Stimulated activated naive CD8-positive, alpha-beta T cell treated with anti-CD3 and anti-CD28 coated beads, Interleukin-15, Interleukin-2, amounts not matched to agents 100 U/mL and 50 U/mL, for 24 hours (primary cell): ENCODE measurements around the gene TIRAP.

Source experiments
- ATAC-seq: fragments of 150-1000 bp; cut with Tn5 transposase; one replicate; pipeline ENCODE4 v1.10.0; 2021
- DNase-seq: peaks from one replicate; pipeline ENCODE4 v3.0.0; 2021

TIRAP gene

DNA sequence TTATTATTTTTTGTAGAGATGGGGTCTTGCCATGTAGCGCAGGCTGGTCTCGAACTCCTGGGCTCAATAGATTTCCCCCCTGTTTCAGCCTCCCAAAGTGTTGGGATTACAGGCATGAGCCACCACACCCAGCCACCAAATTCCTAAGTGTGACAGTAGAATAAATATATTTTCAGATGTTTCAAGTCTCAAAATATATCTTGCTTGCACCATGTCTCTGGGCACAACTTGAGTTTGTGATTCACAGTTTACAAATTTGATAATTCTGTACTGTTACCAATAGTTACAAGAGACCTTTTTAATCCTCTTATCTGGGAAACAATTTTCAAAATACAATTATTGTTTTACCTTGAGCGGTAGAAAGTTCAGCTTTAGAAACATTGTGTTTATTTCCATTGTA lies 40.1 kb downstream of the TIRAP start:
- DNase-seq, result no peak
- ATAC-seq, result no peak

DNA sequence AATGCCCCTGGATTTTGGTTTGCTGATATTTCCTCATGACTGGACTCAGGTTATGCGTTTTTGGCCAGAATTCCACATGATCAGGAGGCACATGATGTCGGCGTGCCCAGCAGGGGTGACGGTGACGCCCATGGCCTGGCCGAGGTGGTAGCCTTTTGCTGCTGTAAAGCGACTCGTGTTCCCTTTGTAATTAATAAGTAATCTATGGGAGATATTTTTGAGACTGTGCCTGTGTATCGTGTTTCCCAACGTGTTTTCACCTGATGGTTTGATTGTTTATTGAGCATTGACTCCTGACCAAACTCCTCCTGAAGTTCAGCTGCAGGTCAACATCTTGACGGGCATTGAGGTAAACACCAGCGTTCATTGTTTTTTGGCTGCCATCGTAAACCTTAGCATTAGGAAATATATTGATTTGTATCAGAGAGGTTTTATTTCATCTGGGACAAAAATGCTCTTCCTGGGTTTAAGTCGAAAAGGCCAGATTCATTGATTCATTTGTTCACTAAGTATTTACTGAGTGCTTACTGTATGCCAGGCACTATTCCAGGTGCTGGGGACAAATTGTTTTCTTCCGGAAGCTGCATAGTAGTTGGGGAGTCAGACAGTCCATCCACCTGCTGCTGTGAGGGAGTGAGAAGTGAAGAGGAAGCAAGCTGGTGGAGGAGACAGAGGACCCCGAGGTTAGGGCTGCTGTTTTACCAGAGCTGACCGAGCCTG lies 44.5 kb downstream of the TIRAP start:
- DNase-seq (no peak), ATAC-seq (no peak)

DNA sequence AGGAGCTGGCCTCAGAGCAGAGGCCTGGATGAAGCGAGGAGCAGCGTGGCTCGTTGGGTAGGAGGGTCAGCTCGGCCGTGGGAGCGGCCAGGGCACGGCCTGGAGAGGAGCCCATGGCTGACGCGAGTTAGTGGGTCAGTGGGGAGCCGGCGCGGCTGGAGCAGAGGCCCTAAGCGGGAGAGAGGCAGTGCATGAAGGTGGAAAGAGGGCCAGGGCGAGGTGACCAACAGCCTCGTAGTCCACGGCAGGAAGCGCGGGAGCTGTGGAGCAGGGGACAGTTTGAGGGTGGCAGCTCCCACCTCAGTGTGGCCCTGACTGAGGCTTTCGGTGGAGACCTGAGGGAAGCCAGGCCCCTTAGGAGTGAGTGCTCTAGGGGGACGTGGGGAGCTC lies 45.1 kb downstream of the TIRAP start:
- DNase-seq, result no peak
- no peak for ATAC-seq

DNA sequence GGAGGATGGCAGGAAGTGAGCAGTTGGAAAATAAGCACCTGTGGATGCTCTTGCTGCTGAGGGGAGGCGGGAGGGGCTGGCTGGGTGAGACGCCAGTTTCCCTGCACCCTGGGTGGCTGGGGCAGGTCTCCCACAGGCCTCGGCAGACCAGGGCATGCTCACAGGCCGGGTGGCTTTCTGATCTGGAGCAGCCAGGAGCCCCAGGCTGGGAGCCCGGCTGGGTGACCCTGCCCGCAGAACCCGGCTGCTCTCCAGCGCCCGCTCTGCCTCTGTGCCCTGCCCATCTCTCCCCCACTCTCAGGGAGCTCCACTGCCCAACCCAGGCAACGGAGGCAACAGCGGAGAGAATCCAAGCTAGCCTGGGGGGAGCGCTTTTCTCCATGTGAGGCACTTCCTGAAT lies 45.6 kb downstream of the TIRAP start:
- ATAC-seq (no peak), DNase-seq (no peak)

DNA sequence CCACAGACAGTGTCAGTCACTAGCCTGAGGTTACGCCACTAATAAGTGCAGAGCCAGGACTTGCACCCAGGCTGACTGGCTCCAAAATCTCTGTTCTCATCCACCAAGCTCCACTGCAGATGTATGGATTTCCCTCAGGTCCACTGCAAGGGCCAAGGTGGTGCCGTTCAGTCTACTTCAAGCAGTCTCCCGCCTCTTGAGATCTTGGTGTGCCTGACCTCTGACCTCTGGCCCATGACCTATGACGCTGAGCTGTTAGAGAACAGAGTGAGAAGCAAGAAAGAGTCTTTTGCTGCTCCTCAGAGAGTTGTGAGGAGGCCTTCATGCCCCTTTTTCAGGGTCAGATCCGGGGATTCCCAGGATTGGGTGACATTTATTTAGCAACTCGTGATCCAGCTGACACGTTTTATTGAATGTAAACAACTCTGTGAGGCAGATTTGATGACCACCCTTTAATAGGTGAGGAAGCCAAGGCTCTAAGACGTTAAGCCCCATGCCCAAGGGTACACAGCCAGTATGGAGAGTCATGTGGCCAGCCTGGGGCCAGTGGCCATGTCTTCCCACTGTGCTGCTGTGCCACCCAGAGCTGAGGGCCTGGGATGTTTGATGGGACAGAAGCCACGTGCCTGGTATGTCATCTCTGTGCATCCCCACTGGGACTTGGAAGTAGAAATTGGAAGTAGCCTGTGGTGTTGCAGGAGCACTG lies 46.2 kb downstream of the TIRAP start:
- ATAC-seq, result no peak
- DNase-seq, result no peak

DNA sequence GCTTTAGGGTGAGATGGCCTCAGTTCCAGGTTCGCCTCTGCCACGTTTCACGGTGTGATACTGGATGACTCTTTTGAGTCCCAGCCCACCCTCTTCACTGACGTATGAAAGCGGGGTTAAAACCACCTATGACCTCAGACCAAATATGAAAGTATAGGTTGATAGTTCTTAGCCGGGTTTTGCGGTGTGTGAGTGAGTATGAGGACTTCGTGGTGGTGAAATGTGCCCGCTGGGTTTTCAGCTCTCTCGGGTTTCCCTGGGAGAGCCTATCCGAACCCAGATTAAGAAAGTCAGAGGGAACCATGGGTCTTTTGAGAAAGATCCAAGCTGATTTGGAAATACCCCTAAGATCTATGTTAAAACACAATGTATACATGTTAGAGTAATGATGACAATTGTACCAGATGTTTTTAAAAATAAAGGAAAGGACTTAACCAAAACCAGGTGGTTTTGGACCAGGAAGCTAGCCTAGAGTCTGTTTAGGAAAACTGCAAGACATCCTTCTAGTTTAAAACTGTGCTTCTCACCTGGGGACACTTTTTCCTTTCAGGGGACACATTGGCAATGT lies 46.8 kb downstream of the TIRAP start:
- DNase-seq (no peak), ATAC-seq (no peak)

DNA sequence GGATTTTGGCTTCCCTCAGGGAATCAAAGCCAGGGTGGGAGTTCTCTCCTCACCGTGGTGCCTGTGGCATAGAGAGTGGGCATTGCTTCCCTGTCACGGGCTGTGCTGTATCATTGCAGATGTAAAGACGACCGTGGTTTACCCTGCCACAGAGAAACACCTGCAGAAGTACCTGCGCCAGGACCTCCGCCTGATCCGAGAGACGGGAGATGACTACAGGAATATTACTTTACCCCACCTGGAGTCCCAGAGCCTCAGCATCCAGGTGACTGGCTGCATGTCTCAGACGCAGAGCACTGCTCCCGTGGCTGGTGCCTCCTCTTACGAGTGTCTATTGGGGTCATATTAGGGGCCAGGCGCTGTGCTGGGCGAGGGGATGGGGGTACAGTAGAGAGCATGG lies 48.4 kb downstream of the TIRAP start:
- ATAC-seq (no peak), DNase-seq (no peak)

DNA sequence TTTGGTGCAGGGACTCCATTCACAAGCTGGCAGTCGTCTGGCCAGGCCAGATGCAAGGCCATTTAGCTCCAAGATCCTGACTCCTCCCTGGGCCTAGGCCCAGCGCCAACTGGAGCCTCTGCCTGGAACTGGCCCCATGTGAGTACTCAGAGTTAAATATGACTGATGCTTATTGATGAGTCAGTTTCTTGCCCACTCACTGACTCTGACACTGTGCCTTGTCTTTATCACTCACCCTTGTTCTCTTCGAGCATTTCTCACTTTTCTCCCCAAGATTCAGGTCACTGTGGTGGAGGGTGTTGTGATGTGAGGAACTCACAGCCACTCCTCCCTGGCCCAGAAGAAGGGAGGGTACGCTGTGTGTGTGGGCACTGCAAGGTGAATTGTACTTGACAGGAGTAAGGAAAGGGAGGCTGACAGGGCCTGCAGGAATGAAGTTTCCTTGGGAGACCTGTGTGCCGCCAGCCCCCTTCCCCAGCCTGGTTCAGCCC lies 49.4 kb downstream of the TIRAP start:
- no peak for DNase-seq
- ATAC-seq, result peak; percentile 80

DNA sequence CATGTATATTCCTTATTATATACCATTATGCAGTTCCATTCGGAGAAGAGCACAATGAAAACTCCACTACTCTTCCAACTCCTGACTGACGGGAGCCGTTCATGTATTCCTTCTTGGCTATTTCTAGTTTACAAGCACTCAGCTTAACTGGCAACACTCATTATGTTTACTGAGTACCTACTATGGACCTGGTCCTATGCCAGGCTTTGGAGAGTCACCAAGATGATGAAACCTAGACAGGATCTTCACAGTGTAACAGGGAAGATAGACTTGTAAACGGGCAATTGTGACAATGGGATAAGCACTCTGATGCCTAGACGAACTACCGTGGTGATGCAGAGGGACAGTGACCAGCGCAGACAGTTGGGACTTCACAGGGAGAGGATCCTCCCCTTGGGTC lies 50.2 kb downstream of the TIRAP start:
- ATAC-seq, result no peak
- no peak for DNase-seq

DNA sequence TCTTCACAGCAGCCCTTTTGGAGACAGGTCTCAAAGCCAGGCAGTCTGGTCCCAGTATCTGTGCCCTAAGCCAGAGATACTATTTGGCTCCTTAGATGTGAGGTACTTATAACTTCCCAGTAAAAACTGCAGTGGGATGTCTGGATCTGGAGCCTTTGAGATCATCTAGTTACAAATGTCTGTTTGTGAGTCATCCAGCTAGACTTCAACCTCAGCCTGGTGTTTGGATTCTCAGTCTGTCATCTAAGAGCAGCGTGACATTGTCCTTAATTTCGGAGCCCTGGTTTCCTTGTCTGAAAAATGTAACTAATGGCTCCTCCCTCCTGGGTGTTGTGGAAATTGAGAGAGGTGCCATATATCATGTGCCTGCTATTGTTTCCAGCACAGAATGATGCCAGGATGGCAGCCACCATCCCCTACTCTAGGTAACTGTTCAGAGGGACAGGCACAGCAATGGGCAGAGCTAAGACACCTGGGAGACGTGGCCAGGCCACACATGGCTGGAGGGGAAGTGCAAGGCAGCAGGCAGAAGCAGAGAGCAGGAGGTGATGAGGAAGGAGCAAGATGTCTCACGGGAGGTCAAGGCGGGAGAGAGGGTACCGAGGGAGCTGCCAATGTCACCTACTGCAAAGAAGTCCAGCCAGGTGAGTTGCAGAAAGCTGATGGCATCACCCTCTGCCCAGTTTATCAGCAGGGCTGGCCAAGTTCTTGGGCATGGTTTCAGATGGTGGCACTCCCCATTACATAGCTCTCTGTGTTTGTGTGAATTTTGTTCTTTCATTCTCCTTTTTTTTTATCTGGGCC lies 52.0 kb downstream of the TIRAP start:
- no peak for DNase-seq
- ATAC-seq, result no peak

DNA sequence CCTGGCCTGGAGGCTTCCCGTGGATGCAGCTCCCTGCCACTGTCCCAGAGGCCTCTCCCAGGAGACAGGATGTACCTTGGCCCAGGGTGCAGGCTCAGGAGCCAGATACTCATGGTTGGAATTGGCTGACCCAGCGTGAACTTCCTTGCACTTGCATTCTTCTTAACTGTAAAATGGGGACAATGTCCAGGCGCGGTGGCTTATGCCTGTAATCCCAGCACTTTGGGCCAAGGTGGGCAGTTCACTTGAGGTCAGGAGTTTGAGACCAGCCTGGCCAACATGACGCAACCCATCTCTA lies 52.5 kb downstream of the TIRAP start:
- ATAC-seq, result no peak
- no peak for DNase-seq

DNA sequence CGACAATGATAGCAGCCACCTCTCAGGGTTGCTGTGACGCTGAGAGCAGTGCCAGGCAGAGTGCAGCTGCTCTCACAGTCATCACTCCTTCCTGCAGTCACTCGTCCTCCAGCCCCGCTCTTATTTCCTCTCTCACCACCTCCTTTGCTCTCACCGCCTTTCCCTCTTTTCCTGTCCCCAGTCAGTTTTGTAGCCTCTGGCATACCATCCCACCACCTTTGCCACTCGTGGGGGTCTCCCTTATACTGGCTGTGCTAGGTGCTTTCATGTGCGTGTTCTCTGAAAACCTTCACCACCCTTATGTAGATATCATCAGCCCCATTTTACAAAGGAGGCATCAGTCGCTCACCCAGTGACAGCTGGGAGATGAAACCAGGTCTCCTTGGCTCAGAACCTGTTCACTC lies 53.2 kb downstream of the TIRAP start:
- no peak for ATAC-seq
- DNase-seq, result no peak

DNA sequence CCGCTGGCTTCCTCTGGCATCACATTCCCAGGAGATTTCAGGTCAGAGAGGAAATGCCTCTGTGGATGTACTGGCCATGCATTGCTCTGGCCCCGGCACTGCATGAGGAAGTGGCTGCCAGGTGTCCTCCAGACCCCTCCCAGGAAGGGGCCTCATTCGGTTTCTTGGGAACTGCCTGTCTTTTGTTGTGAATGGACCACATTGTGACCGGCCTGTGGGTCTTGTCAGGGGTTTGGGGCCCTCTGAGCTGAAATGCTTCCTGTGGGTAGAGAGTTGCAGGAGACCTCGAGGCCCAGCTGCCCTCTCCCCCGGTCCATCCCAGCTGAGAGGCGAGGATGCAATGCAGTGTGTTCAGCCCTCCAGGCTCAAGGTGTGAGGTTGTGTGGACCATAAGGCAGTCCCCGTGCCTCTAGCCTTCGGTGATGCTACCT lies 53.8 kb downstream of the TIRAP start:
- ATAC-seq, result no peak

DNA sequence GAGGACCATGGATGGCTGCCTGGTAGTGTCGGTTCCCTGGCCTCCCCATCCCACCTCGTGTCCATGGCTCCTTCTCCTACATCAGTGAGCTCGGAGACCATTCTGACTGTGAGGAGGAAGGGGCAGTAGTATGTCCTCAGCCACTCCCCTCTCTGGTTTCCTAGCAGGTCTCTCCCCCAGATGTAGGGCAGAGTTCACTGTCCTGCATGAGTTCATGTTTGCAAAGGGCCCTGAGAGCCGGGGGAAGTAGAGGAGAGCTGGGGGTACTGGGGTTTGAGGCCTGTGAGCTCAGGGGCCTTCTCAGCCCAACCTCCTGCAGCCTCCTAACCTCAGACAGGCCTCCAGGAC lies 54.2 kb downstream of the TIRAP start:
- DNase-seq (no peak), ATAC-seq (no peak)

More for the DNA sequence above, 53.8 kb downstream of the TIRAP start:
- DNase-seq, result no peak

DNA sequence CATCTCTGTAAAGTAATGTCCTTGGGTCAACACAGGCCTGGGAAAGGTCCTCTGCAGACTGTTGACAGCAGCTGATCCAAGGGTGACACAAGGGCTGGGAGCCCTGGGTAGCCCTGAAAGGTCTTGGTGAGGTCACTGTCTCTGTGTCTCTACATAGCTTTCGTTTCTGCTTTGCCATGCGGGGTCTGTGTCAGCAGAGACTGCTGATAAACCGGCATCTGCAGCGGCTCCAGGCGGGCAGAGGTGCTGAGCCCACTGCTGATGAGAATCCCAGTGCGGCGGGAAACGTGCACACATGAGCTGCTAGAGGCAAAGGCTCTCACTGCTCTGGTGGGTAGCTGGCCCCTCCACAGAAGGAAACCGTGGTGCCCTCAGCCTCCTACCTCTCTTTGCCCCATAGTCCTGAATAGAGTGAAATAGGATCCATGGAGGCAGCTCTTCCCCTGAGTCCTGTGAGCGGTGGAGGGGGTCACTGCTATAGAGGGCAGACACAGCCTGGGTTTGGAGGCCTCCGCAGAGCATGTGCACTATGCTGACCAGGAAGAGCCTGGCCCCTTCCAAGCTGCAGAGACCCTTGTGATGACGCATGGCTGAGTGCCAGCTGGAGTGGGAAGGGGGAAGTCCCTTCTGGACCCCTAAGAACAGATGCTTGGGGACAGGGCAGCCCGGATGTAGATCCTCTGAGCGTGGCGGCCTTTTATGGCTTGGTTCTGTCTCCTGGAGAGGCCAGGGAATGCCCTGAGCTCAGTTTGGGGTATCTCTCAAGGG lies 54.8 kb downstream of the TIRAP start:
- DNase-seq (no peak), ATAC-seq (no peak)

DNA sequence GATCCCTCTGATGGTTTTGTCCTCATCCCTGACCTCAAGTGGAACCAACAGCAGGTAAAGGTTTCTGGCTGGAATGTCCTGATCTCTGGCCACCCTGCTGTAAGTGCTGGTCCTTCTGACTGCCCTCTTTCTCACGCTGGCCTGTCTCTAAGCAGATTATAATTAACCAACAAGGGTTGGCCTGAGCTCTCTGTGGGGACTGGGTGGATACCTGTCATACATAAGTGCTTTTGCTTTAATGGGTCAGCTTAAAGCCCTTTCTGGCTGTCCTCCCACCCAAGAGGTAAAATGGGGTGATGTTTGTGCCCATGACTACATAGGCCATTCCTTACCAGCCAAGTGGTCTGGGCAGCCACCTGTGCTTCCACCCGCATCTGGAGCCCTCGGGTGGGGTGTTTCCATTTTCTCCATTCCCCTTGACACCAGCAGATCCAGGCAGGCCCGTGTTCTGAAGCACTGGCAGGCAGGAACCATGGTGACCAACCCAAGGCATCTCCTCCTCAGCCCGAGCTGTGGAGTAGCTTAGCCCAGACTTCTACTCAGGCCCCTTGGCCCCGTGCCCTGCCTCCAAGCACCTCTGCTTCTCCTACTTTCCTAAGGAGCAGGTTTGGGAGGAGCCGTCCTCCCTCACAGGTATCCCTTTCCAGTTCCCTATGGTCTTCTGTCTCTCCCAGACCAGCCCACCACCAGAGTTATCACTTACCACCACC lies 55.6 kb downstream of the TIRAP start:
- DNase-seq (no peak), ATAC-seq (no peak)

DNA sequence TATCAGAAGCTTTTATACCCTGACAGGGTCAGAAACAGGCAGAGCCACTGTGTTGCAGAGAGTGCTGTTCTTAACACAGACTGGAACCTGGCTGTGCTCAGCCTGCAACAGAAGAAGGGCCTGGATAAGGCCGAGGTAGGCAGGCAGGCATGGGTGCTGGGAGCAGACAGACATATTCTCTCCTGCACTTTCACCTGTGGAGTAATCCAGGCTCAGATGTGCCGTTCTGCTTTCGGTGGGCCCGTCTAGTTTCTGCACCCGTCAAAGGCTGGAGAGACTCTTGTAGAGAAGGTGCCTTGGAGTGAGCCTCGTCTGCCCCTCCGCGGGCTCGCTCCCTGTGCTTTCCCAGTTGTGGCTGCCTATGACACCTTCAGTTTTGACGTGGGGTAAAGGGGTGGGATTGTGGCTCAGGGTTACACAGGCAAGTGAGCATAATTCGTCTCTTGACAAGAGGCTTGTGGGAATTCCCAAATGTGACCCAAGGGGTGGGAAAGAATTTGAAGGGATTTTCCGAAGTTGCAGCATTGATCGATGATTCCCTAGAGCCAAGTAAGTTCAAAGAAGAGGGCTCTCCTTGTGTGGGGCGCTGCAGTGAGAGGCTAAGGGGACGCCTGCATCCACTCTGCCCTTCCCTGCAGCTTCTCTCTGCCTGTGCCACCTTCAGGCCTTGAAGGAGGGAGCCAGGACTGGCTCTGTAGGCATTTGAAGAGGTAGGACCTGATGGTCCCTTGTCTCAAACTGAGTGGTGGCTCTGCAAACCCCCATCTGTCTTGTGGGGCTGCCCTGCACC lies 56.4 kb downstream of the TIRAP start:
- ATAC-seq (no peak), DNase-seq (no peak)

DNA sequence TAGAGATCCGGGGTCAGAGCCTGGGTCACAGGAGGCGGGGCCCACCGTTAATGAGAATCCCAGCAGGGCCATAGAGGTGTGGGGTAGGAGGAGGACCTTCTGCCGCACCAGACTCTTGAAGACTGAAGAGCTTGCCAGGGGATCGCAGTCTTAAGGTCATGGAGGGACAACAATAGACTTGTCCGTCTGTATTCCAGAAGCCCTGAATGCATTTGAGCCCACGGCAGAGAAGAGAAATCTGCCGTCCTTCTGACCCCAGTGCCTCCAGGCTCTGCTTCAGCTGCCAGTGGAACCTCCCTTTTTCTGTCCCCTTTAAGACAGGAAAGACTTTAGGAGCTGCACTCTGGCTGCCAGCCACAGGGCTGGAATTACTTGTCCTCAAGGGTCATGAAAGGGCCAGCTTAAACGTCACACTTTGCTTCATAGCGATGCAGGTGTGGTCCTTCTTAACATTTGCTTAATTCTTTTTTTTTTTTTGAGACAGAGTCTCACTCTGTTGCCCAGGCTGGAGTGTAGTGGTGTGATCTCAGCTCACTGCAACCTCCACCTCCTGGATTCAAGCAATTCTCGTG lies 57.1 kb downstream of the TIRAP start:
- DNase-seq, result no peak

DNA sequence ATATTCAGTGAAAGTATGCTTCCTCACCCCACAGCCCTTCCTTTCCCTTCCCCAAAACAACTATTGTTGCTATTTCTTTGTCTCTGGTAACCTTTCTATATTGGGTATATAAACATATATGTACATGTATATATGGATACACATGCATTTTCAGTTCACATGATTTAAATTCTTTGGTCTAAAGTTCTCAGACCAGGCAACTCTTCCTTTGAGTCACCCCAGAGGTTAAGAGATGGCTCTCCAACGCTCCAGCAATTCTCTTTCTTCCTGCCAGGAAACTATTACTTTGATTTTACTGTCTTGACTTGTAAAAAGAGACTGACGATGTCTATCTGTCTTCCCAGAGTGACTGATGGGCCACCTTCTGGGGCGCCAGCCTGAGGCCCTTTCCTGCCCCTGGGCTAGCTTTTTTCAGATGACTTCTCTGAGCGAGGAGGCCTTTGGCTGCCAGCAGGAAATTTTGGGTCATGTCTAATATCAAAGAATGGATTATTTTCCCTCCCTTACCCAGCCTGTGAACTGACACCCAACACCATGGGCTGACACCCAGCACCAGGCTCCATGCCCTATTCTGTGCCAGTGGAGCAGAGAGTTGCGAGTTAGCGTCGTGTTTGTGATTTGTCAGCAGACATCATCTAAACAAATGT lies 58.2 kb downstream of the TIRAP start:
- ATAC-seq, result no peak
- no peak for DNase-seq

More for the DNA sequence above, 57.1 kb downstream of the TIRAP start:
- ATAC-seq, result no peak

DNA sequence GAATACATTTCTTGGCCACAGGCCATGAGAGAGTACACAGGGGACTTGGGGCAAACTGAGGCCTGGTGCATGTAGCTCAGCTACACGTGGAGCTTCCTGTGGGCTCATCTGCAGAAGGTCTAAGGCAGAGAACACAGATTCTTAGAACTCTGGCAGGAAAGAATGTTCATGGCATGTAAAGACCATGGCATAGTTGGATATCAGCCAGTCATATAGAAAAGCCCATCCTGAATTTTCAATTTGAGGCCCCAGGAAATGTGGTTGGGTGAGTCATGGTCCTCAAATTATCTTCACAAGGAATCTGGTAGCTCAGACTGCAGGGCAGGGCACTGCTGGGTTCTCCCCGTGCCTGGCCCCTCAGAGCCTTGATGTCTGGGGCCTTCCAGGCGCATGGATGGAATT lies 58.9 kb downstream of the TIRAP start:
- peak; percentile 28 for ATAC-seq
- no peak for DNase-seq
